Measurements from ENCODE around the gene KCNF1.

The KCNF1 gene

GRCh38 chr2:10880586-10881321 is 31.0 kb upstream of the KCNF1 start:
- no peak for DNase-seq

DNA sequence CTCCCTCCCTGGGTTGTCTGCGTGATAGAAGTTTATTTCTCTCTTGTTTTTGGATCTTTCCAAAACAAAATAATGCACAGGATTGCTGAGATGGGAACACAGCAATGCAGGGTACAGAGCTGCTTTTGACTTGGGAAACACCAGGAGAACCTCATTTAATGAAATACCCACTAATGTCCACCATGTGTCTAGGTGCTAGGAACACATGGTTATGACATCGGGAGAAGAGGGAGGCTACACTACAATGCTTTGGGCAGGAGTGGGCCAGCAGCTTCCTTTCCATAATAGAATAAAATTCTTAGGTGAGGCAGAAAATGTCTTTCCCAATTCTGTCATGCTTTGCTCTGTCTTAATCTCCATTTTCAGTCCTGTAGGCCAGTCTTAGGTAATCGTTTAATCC is 29.2 kb upstream of the KCNF1 start:
- DNase-seq: no peak

DNA sequence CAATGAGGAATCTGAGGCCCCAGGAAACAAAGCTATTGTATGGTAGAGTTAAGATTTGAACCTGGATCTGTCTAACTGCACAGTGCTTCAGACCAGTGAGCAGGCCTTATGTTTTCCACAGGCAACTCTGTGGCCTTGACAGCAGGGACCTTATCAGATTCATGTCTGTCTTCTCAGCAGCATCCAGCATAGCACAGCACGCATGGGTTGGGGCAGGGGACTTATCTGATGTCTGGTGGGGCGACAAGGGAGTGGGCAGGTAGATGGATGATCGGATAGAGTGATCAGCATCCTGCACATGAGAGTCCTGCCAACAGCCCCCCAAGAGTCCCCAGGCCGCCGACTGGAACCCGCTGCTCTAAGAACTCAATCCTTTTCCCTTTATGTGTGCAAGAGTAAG is 28.7 kb upstream of the KCNF1 start:
- DNase-seq: no peak

DNA sequence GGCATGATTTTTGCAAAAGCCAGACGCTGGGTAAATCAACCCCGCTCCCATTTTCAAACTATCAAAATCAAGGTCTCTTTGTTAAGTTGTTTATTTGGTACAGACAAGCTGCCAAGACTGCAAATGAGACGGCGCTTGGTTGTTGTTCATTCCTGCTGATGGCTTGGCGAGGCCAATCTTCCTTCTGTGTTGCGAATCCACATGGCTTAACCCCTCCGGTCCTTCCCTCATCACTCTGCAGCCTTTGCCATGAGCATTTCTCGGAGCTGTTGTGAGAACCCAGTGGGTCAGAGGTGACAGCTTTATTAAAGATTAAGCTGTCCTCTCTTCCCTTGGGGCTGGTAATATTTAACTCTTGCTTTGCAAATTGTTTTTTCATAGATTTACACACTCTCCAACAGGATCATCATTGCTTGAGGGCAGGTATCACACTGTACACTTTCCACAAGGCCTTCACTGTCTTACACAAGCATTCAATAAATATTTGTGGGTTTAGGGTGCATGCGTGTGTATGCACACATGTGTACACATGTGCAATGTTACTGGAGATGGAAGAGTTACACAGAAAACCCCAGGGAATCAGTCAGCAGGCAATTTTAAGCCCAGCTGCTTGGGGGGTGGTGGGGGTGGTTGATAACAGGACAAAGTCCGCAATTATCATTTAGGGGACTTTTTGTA is 27.8 kb upstream of the KCNF1 start:
- DNase-seq: no peak

DNA sequence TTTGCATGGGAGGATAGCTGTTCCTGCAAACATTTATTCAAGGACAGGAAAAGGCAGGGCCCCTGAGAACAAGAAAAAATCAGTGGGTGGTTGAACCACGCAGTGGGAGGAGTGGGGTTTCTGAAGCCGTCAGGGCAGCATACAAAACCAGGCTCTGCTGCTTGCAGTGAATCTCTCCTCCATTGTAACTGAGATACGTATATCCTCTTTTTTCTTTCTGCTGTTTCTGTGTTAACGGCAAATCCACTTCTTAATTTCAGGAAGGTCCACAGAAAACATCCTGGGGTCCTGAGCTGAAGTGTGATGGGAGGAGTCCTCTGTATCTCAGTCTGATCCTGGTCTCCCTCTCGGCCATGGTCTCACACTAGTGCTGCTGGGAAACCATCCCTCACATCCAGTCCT is 27.2 kb upstream of the KCNF1 start:
- DNase-seq: no peak

DNA sequence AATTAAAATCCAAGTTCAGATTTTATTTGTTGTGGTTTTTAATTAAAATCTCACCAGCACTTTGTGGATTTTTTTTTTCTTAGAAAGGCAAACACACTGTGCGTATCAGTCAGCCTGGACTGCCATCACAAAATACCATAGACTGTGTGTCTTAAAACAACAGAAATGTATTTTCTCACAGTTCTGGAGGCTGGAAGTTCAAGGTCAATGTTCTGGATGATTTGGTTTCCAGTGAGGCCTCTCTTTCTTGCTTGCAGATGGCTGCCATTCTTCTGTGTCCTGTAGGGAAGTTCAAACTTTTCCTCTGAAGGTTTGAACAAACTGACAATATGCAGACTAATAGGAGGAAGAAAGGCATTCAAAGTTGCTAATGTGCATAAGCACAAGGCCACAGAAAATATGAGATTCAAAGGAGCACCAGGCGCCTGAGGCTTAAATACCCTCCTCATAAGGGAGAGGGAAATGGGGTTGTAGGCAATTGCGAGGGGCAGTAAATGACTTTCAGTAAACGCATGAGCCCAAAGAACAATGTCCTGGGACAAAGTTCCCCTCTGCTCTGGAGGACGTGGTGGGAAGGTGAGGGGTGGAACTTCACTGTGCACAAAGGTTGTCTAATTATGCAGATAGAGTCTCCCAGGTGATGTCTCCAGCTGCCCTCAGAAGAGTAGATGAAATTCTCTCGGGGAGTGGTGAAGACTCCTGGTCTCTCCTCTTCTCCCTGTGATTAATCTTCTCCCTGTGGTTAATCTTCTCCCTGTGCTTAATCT is 26.5 kb upstream of the KCNF1 start:
- no peak for DNase-seq

- DNase-seq: no peak
These were observed 24.3 kb upstream of the KCNF1 start for GRCh38 chr2:10887476-10887875.

DNA sequence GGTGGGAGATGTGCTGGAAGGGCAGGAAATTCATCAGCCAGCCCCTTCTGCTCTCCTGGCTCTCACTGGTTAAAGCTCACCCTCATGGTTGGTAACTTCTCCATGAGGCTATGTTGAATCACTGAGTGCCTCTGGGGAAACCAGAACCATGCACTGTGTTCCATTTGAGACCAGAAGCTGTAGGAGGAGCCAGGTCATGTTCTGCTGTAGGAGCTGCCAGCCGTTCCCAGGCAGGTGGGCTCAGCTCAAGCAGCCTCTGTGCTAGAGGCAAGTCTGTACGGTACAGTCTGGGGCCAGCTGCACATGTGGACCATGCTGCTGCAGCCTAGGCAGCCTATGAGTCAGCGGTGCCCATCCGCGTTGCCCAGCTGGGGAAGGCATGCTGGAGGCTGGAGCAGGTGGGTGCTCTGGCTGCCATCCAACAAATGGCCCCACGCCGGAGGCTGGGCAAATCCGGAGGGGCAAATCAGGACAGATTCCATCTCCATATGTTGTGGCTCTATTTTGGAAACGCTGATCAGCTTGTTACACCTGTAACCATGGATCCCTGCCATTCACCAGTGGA is 22.0 kb upstream of the KCNF1 start:
- DNase-seq: no peak

DNA sequence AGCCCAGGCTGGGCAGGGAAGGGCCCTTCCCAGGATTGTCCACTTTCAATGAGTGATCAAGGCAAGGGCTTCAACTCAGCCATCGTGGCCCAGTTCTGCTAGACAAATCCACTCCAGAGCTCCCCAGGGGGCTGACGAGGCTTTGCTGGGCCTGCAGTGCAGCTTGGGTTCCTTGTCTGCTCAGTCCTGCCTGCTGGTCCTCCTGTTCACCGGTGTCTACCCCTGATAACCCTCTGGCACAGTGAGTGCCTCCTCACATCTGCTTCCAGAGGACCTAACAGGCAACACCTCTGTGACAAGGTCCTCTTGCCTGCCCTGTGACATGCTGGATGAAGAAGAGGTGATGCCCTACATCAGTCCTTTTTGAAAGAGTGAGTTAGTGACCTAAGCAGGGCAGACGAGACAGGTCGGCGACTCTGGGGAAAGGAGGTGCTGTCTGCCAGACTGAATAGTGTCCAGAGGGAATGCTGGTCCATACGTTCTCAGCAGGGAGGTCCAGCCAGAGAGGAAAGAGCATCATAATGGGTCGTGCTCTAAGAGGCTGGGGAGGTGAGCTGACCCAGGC is 20.9 kb upstream of the KCNF1 start:
- no peak for DNase-seq

GRCh38 chr2:10891390-10891789 is 20.3 kb upstream of the KCNF1 start:
- no peak for DNase-seq

DNA sequence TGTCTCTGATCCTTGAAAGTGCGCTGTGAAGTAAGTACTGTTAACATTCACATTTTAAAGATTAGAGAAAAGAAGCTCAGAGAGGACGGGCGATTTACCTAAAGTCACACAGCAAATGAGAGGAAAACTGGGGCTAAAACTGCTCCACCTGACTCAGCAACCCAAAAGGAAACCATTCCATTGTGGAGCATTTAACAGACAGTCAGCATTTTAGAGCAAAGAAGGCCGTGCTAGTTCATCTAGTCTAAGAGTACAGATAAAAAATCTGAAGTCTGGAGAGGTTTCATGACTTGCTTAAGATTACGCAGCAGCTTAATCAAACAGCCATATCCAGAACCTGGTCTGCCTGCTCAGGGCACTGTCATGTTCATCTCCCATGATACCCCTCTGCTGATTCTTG is 19.9 kb upstream of the KCNF1 start:
- no peak for DNase-seq

DNA sequence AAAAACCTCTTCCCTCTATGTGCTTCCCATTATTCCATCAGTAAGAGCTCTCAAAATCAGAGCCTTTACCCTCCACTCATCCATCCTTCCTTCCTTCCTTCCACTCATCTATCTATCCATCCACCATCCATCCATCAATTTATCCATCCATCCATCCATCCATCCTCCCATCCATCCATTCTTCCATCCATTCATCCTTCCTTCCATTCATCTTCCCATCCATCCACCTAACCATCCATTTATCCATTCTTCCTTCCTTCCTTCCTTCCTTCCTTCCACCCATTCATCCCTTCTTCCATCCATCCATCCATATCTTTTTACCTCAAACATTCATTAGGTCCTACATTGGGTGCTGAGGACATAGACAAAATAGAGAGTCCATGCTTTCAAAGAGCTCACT is 19.4 kb upstream of the KCNF1 start:
- no peak for DNase-seq

DNA sequence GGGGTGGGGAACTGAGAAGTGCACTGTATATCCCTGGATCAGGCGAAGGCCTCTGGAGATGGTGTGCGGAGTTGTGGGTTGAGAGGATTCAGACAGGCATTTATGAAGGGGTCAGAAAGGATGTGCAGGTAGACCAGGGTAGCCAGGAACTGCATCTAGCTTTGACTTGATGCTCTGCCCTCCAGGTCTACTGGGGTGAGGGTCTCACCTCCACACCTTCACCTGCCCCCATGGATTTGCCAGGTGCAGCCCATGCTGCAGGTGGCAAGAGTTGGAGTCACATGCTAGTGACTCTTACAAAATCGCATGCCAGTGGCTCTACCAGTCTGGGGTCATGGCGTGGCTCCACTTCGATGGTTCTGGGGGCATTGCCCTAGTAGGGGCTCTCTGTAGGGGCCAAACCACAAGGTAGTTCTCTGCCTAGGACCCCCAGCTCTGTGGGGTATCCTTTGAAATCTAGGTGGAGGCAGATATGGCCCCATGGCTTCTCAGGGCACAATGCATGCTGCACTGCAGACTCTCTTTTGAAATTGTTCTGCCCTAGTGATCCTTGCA is 18.9 kb upstream of the KCNF1 start:
- DNase-seq: no peak

- no peak for DNase-seq
These were observed 17.3 kb upstream of the KCNF1 start for GRCh38 chr2:10894264-10894935.

GRCh38 chr2:10895231-10895630 is 16.5 kb upstream of the KCNF1 start:
- DNase-seq: no peak

GRCh38 chr2:10897956-10898355 is 13.8 kb upstream of the KCNF1 start:
- no peak for DNase-seq

- no peak for DNase-seq
These were observed 11.3 kb upstream of the KCNF1 start for GRCh38 chr2:10900216-10901109.

DNA sequence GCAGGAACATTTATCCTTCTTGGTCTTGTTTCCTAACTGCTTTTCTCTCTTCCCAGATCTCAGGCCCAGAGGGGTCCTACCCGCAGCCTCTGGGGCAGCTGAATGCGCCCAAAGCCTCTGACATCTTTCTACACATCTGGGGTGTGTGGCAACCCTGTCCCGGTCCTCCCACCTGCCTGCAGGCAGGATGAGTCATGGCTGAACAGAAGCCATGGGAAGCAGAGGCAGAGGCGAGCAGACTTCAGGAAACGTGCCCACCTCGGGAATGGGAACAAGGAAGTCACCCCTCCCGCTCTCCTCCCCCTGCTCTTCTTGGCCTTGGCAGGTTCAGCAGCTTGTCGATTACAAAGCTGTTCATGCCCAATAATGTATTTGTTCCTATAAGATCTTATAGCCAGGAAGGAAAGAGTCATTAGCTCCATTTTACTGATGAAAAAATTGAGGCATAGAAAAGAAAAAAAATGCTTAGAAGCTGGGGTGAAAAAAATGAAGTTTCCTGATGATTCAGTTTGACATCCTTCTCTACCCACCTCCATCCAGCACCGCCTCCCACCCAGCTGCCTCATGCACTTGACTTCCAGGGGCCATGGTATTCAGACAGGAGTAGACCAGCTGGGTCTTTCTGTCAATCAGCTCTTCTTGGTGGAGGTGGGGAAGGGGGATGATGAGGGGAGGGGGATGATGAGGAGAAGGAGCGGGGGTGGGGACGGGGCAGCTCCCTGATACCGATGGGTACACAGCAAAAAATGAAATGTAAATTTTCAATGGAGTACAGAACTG is 10.4 kb upstream of the KCNF1 start:
- DNase-seq: no peak

- no peak for DNase-seq
These were observed 7.9 kb upstream of the KCNF1 start for GRCh38 chr2:10903861-10904210.

DNA sequence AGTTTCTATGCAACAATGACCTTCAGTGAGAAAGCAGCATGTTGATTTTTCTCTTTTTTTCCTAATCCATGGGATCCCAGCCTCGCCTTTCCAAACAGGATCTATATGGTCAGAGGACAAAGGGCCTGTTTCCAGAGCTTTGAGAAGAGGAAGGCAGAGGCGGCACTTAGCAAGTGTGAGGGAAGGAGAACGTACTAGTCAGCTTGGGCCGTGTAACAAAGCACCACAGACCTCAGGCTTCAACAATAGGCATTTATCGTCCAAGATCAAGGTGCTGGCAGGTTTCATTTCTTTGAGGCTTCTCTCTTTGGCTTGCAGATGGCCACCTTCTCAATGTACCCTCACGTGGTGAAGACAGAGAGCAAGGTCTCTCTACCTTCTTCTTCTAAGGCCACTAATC is 7.3 kb upstream of the KCNF1 start:
- DNase-seq: no peak

Data from NCI-H1048 (cell line).